GM19025 (cell line): ENCODE measurements around the gene SFTPA2.
"Not testable (repeated sequence)": the region's sequence is repeated elsewhere in the genome, so short reads cannot be mapped to it uniquely, and the experiment has no call there.

Experiments
- ATAC-seq: cut with Tn5 transposase; IDR thresholded peaks from one replicate; pipeline ENCODE4 v1.9.1; 2021; ENCODE audit warnings: mild to moderate bottlenecking, low read depth, moderate library complexity; ENCODE audit not compliant: unreplicated experiment

Gene SFTPA2

GRCh38 chr10:79516532-79517205, 43.5 kb downstream of the SFTPA2 start:
- ATAC-seq: not testable (repeated sequence)

GRCh38 chr10:79511891-79512583, 48.2 kb downstream of the SFTPA2 start, which contains the start of gene EIF5AL1:
EIF5AL1 (plus strand) TSS chr10:79512533; CDS start chr10:79512650, 117 bp downstream.
- ATAC-seq: not testable (repeated sequence)

GRCh38 chr10:79509934-79510508, 50.2 kb downstream of the SFTPA2 start:
- ATAC-seq: not testable (repeated sequence)

GRCh38 chr10:79509306-79509933, 50.8 kb downstream of the SFTPA2 start:
- not testable (repeated sequence) for ATAC-seq

- not testable (repeated sequence) for ATAC-seq
These were observed 52.0 kb downstream of the SFTPA2 start for GRCh38 chr10:79508245-79508644.

GRCh38 chr10:79507440-79508167, 52.6 kb downstream of the SFTPA2 start:
- ATAC-seq: no peak
